Caco-2 (cell line): ENCODE results near the gene BLNK. TPM values are rescaled to one million over a fixed set of nuclear protein-coding genes. Genes with fewer than 3 reads are reported as not detected.

ENCODE experiments used
- BruUV-seq: library from RNA; stranded (reverse); fragments of 400-500 nt; replicated peaks from 2 replicates; lab custom pipeline; 2021; lab: Mats Ljungman, UMichigan
- CTCF ChIA-PET: fragments of 300-600 bp; sonication (Branson Sonifier 250); formaldehyde crosslinking; loops from one replicate; lab custom pipeline; 2022; ENCODE audit warnings: antibody characterized with exemption; lab: Charles Lee
- POLR2A ChIA-PET: fragments of 300-600 bp; sonication (Branson Sonifier 250); formaldehyde crosslinking; loops from one replicate; lab custom pipeline; 2022; ENCODE audit warnings: antibody characterized with exemption; lab: Charles Lee
- DNase-seq, 2 experiments: peaks; one replicate each; pipeline versions ENCODE4 v3.0.0 to v3.0.0-alpha.2; 2020 to 2022
- H3K27me3 ChIP-seq: replicated peaks from 2 replicates; pipeline ENCODE4 v1.6.0; 2011; ENCODE audit warnings: low read length; ENCODE audit not compliant: control insufficient read depth, insufficient read depth
- H3K36me3 ChIP-seq: 2 replicates; pipeline ENCODE4 v1.5.1; 2011; ENCODE audit warnings: low read length; ENCODE audit not compliant: control insufficient read depth, insufficient read depth
- H3K4me1 ChIP-seq: fragments of 250-450 bp; sonication (Bioruptor Pico); 2 replicates; pipeline ENCODE4 v1.5.1; 2020; ENCODE audit warnings: mild to moderate bottlenecking
- H3K4me3 ChIP-seq: 2 replicates; pipeline ENCODE4 v1.5.1; 2011; ENCODE audit warnings: low read depth, mild to moderate bottlenecking, control low read depth, low read length
- H3K9me3 ChIP-seq: fragments of 250-450 bp; sonication (Bioruptor Pico); 2 replicates; pipeline ENCODE4 v1.5.1; 2020; ENCODE audit warnings: mild to moderate bottlenecking, moderate library complexity
- H3K27ac Mint-ChIP-seq: one replicate; pipeline ENCODE4 v1.8.0; 2022; ENCODE audit warnings: mixed read lengths; ENCODE audit not compliant: unreplicated experiment
- H3K27me3 Mint-ChIP-seq: one replicate; pipeline ENCODE4 v1.8.0; 2022; ENCODE audit warnings: mixed read lengths; ENCODE audit not compliant: insufficient read depth, unreplicated experiment
- H3K36me3 Mint-ChIP-seq: one replicate; pipeline ENCODE4 v1.8.0; 2022; ENCODE audit warnings: mild to moderate bottlenecking, mixed read lengths; ENCODE audit not compliant: insufficient read depth, unreplicated experiment
- H3K4me1 Mint-ChIP-seq: one replicate; pipeline ENCODE4 v1.8.0; 2022; ENCODE audit warnings: low read depth, mixed read lengths; ENCODE audit not compliant: unreplicated experiment
- H3K4me3 Mint-ChIP-seq: one replicate; pipeline ENCODE4 v1.8.0; 2022; ENCODE audit warnings: mild to moderate bottlenecking, moderate library complexity, mixed read lengths; ENCODE audit not compliant: unreplicated experiment
- H3K9me3 Mint-ChIP-seq: one replicate; pipeline ENCODE4 v1.8.0; 2022; ENCODE audit warnings: mixed read lengths; ENCODE audit not compliant: unreplicated experiment
- intact Hi-C: fragments of 100-400 bp; cut with micrococcal nuclease; formaldehyde crosslinking; loops from one replicate; pipeline ENCODE4 v1.10.0; 2022; ENCODE audit not compliant: unreplicated experiment
- total RNA-seq: library from RNA; stranded (reverse); gene quantifications from 2 replicates; pipeline ENCODE4 v1.2.3, GENCODE V29; 2022
- TF ChIP-seq, protein P1 (sequence below), 2 experiments: fragments of 200-600 bp in 1 of 2; IDR thresholded peaks; 1 replicate in 1 of 2; 2 replicates in 1 of 2; pipeline versions ENCODE4 v1.5.1 to v1.8.0; 2011 to 2022; ENCODE audit warnings: antibody characterized with exemption in 1 of 2, control low read depth in 1 of 2, inconsistent platforms in 1 of 2, low read depth in 1 of 2, low read length in 1 of 2, mild to moderate bottlenecking in 1 of 2, moderate library complexity in 1 of 2; ENCODE audit not compliant: insufficient read depth in 1 of 2, severe bottlenecking in 1 of 2, unreplicated experiment in 1 of 2

BLNK gene
- total RNA-seq, 1 experiment from 2014 or later: 0.36 TPM

DNA sequence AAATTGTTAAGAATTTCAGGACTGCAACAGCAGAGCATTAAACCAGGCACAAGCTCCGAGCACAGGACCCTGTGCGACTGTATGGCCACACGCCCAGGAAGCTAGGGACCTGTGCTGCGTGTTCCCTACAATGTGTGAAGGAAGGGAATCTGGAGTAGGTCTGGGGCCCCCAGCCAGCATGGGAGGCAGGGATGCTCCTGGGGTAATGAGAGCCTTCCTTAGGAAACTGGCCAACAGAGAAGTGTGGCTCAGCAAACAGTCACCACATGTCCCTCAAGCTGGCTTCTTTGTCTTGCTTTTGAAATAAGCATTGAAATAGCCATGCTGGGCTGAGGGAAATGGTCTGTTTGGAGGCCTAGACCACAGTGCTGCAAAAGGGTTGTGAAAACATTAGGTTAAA, 8.2 kb downstream of the BLNK start:
- Mint-ChIP-seq H3K4me1 (peaks cover 9% of the 10 kb centered on the region), H3K27me3 (no peaks in the 10 kb centered on the region), H3K9me3 (no peaks in the 10 kb centered on the region), H3K36me3 (no peaks in the 10 kb centered on the region), H3K4me3 (no peak overlapping the region), H3K27ac (no peak overlapping the region)
- intact Hi-C loops: no loop called here
- POLR2A ChIA-PET: no interaction called here
- TF ChIP-seq, protein P1, sequence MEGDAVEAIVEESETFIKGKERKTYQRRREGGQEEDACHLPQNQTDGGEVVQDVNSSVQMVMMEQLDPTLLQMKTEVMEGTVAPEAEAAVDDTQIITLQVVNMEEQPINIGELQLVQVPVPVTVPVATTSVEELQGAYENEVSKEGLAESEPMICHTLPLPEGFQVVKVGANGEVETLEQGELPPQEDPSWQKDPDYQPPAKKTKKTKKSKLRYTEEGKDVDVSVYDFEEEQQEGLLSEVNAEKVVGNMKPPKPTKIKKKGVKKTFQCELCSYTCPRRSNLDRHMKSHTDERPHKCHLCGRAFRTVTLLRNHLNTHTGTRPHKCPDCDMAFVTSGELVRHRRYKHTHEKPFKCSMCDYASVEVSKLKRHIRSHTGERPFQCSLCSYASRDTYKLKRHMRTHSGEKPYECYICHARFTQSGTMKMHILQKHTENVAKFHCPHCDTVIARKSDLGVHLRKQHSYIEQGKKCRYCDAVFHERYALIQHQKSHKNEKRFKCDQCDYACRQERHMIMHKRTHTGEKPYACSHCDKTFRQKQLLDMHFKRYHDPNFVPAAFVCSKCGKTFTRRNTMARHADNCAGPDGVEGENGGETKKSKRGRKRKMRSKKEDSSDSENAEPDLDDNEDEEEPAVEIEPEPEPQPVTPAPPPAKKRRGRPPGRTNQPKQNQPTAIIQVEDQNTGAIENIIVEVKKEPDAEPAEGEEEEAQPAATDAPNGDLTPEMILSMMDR (IDR thresholded peaks at IDR 0.05; ENCODE audit: insufficient read depth in 1 of 2, low read depth in 1 of 2, low read length in 1 of 2, severe bottlenecking in 1 of 2, unreplicated experiment in 1 of 2): no peak
- Histone ChIP-seq H3K4me3 (no peak overlapping the region), H3K4me1 (peaks cover 4% of the 10 kb centered on the region; the same call in 1 of the 2 replicates), H3K36me3 (no peaks in the 10 kb centered on the region), H3K27me3 (no peaks in the 10 kb centered on the region), H3K9me3 (no peaks in the 10 kb centered on the region)
- BruUV-seq: no TSS peak
- CTCF ChIA-PET: no interaction called here
- no peak for DNase-seq

DNA sequence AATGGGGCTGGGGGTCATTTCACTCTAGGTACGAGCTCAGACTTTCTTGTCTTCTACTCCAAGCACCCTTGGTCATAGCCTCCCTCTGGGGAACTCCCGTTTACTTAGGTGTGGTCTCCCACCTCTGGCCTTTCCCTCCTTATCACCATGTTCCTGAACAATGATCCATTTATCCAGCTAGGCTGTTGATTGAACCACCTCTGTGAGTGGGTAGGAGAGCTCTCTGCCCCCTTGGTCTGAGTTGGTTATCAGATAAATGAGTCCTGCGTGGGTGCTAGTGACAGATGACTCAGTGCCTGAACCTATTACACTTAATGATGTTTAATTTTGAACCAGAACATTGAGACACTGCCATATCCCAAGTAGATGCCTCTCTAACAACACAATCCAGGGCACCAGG, 9.4 kb downstream of the BLNK start:
- Mint-ChIP-seq H3K36me3 (no peaks in the 10 kb centered on the region), H3K4me1 (peaks cover under 1% of the 10 kb centered on the region), H3K27ac (no peak overlapping the region), H3K9me3 (no peaks in the 10 kb centered on the region), H3K4me3 (no peak overlapping the region), H3K27me3 (no peaks in the 10 kb centered on the region)
- no TSS peak for BruUV-seq
- Histone ChIP-seq H3K36me3 (no peaks in the 10 kb centered on the region), H3K4me1 (0 out of 2 replicates have a peak, but pooled peaks cover under 1% of the 10 kb centered on the region), H3K9me3 (no peaks in the 10 kb centered on the region), H3K27me3 (no peaks in the 10 kb centered on the region), H3K4me3 (no peak overlapping the region)
- DNase-seq: no peak
- intact Hi-C loops: no loop called here
- ChIA-PET POLR2A (no interaction called here), CTCF (no interaction called here)
- TF ChIP-seq, protein P1 (IDR thresholded peaks at IDR 0.05; ENCODE audit: insufficient read depth in 1 of 2, low read depth in 1 of 2, low read length in 1 of 2, severe bottlenecking in 1 of 2, unreplicated experiment in 1 of 2): no peak

DNA sequence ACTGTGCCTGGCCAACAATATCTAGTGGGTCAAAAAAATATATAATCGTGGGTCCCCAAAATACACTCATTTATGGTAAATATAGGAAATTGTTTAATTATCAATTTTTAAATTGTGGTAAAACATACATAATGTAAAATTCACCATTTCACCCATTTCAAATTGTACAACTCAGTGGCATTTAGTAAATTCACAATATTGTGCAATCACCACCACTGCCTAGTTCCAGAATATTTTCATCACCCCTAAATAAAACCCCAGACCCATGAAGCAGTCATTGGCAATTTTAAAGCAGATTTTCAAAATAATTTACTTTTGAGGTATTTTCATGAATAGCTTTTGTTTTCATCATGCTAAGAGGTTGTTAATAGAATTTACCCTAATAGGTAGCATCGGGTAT, 10.2 kb downstream of the BLNK start:
- TF ChIP-seq, protein P1 (IDR thresholded peaks at IDR 0.05; ENCODE audit: insufficient read depth in 1 of 2, low read depth in 1 of 2, low read length in 1 of 2, severe bottlenecking in 1 of 2, unreplicated experiment in 1 of 2): no peak

More for the DNA sequence above, 10.2 kb downstream of the BLNK start:
- no peaks in the 10 kb centered on the region for H3K27me3 ChIP-seq
- H3K27me3 Mint-ChIP-seq: no peaks in the 10 kb centered on the region
- H3K9me3 ChIP-seq: no peaks in the 10 kb centered on the region
- H3K4me3 ChIP-seq: no peak overlapping the region
- BruUV-seq: no TSS peak
- H3K27ac Mint-ChIP-seq: no peak overlapping the region
- H3K4me1 Mint-ChIP-seq: no peaks in the 10 kb centered on the region
- H3K4me1 ChIP-seq: no peaks in the 10 kb centered on the region
- DNase-seq: no peak
- ChIA-PET POLR2A (no interaction called here), CTCF (no interaction called here)
- no peaks in the 10 kb centered on the region for H3K36me3 Mint-ChIP-seq
- H3K36me3 ChIP-seq: no peaks in the 10 kb centered on the region
- no peaks in the 10 kb centered on the region for H3K9me3 Mint-ChIP-seq
- no peak overlapping the region for H3K4me3 Mint-ChIP-seq
- intact Hi-C loops: no loop called here
